HepG2 (cell line): ENCODE measurements around the gene PHTF2. TPM values are rescaled to one million over a fixed set of nuclear protein-coding genes. Genes with fewer than 3 reads are reported as not detected.

Source experiments
- JUN ChIP-seq: sonication (generic); formaldehyde crosslinking; IDR thresholded peaks from 2 replicates; pipeline ENCODE4 v1.4.0; 2020; ENCODE audit warnings: mild to moderate bottlenecking, missing genetic modification reagents
- NBN ChIP-seq: fragments of 450-650 bp; conservative IDR thresholded peaks from 2 replicates; pipeline ENCODE4 v1.6.1; 2017
- NRL ChIP-seq: sonication (generic); formaldehyde crosslinking; IDR thresholded peaks from 2 replicates; pipeline ENCODE4 v1.5.0; 2020; ENCODE audit warnings: missing genetic modification reagents, mild to moderate bottlenecking, moderate library complexity, borderline replicate concordance
- ZBTB40 ChIP-seq, 2 experiments: fragments of 450-650 bp in 1 of 2; sonication (generic) in 1 of 2; formaldehyde crosslinking in 1 of 2; IDR thresholded peaks; 2 replicates each; pipeline versions ENCODE4 v1.6.1 to v1.8.0; 2016 to 2022; ENCODE audit warnings: antibody characterized with exemption in 1 of 2, mild to moderate bottlenecking in 1 of 2, missing genetic modification reagents in 1 of 2
- polyA plus RNA-seq, 8 experiments: library from polyadenylated mRNA; depleted of rRNA in 3 of 8; stranded (reverse) in 7 of 8; unstranded in 1 of 8; fragments of >200 nt; fragmentation: Illumina TruSeq in 4 of 8; extraction: Trizol in 4 of 8; gene quantifications; 2 replicates each; pipeline versions ENCODE4 v1.2.1 to v1.2.3, GENCODE V29; 2011 to 2016; ENCODE audit warnings: low read depth in 4 of 8, missing spikeins in 1 of 8, mixed read lengths in 1 of 8; ENCODE audit not compliant: insufficient read depth in 1 of 8
- total RNA-seq, 5 experiments: library from RNA; depleted of rRNA; stranded (reverse); fragments of >200 nt; fragmentation: Illumina TruSeq; extraction: Trizol; gene quantifications; 2 replicates each; pipeline ENCODE4 v1.2.3, GENCODE V29; 2016; ENCODE audit warnings: low read depth in 1 of 5

Gene PHTF2
- total and polyA plus RNA-seq, 2 of the 13 experiments (the other 11 are each of a cell fraction or from before 2014, with no cell fraction given) = 7.4 to 10.2 TPM

GRCh38 chr7:77912293-77912692 is 113.7 kb downstream of the PHTF2 start (continued):
- no peak for TF ChIP-seq ZBTB40 (IDR thresholded peaks at IDR 0.05)
- TF ChIP-seq ZBTB40 (CRISPR knock-in tag; IDR thresholded peaks at IDR 0.05) = no peak
- TF ChIP-seq NBN = no peak
- no peak for TF ChIP-seq NRL
- no peak for TF ChIP-seq JUN (CRISPR knock-in tag)
